ENCODE measurements around the gene BCL2L11. TPM values are rescaled to one million over a fixed set of nuclear protein-coding genes. Genes with fewer than 3 reads are reported as not detected.
"Not testable (repeated sequence)": the region's sequence is repeated elsewhere in the genome, so short reads cannot be mapped to it uniquely, and the experiment has no call there.

BCL2L11 gene
- total RNA-seq (10 to 100 TPM in 1 of 10 donors, 1 to 10 TPM in 9; 1.9 to 14.5 (median 7.4) TPM), polyA plus RNA-seq (1 to 10 TPM; 1.4 to 1.7 TPM)
- long read RNA-seq, donor 1, full-length matches to known transcripts: 1 of 6 reads
- long read RNA-seq, donor 1, partial matches to known transcripts: 2 of 6 reads
- long read RNA-seq, donor 1, other reads (novel, unspliced or antisense): 3 of 6 reads
- long read RNA-seq, donor 2, full-length matches to known transcripts: 1 of 4 reads
- long read RNA-seq, donor 2, partial matches to known transcripts: 0 of 4 reads
- long read RNA-seq, donor 2, other reads (novel, unspliced or antisense): 3 of 4 reads
- long read RNA-seq, donor 3, partial matches to known transcripts: 0 of 3 reads
- long read RNA-seq, donor 3, other reads (novel, unspliced or antisense): 3 of 3 reads

GRCh38 chr2:111120253-111121027 lies at the start of gene BCL2L11:
Gene BCL2L11, plus strand, starts transcription at chr2:111120914. Its CDS starts 2,832 bp downstream, at chr2:111123746.
- intact Hi-C loops (cut with DNase I): loop anchor here in 3 of 10 donors (5.0 to 10.0 kb wide), 3 partner anchors 42 to 582 kb away; no protein-coding TSS in a partner anchor
- Histone ChIP-seq H3K9me3 (no peaks in the 10 kb centered on the region), H3K36me3 (peaks cover 0 to 19% (median 14%) of the 10 kb centered on the region in 9 donors), H3K4me3 (peak within 1 kb of the TSS; percentile 63 to 96 (median 82)), H3K27me3 (peaks cover 0 to 51% (median 25%) of the 10 kb centered on the region in 7 donors), H3K27ac (peak within 1 kb of the TSS; percentile 51 to 94 (median 78)), H3K4me1 (peaks cover 0 to 69% (median 60%) of the 10 kb centered on the region in 9 donors)
- 1% methylated on average over 65 to 98 of the region's 98 CpGs for WGBS, 2 donors
- ATAC-seq (peak; percentile 70 to 89 (median 81)), DNase-seq (peak; percentile 90 to 92)
- TF ChIP-seq CTCF (IDR thresholded peaks at IDR 0.05): peak in 4 of 9 donors; percentile 11 to 48 (median 42)

GRCh38 chr2:111071600-111072171 lies 49.0 kb upstream of the BCL2L11 start:
- Histone ChIP-seq H3K4me3 (no peak overlapping the region), H3K27ac (peak overlapping the region in 2 of 10 donors; percentile 16 to 23), H3K36me3 (no peaks in the 10 kb centered on the region), H3K4me1 (peaks cover 0 to 22% (median 11%) of the 10 kb centered on the region in 9 donors), H3K27me3 (no peaks in the 10 kb centered on the region), H3K9me3 (peaks cover 0 to 27% (median 2%) of the 10 kb centered on the region in 11 donors)
- WGBS, 2 donors: 36 to 61% methylated on average over 5 of the region's 5 CpGs
- no peak for DNase-seq
- TF ChIP-seq CTCF (IDR thresholded peaks at IDR 0.05): no peak
- peak in 7 of 8 donors; percentile 31 to 89 (median 55) for ATAC-seq
- intact Hi-C loops (cut with DNase I): no loop called here

GRCh38 chr2:111072220-111072871 lies 48.4 kb upstream of the BCL2L11 start:
- Histone ChIP-seq H3K4me3 (no peak overlapping the region), H3K27ac (no peak overlapping the region), H3K4me1 (peaks cover 0 to 22% (median 11%) of the 10 kb centered on the region in 9 donors), H3K36me3 (no peaks in the 10 kb centered on the region), H3K27me3 (no peaks in the 10 kb centered on the region), H3K9me3 (peaks cover 0 to 27% (median 2%) of the 10 kb centered on the region in 11 donors)
- WGBS, 2 donors: 29 to 35% methylated on average over 2 of the region's 2 CpGs
- DNase-seq: no peak
- ATAC-seq: peak in 4 of 8 donors; percentile 45 to 57 (median 52)
- no peak for TF ChIP-seq CTCF (IDR thresholded peaks at IDR 0.05)
- intact Hi-C loops (cut with DNase I): no loop called here

- H3K4me1 ChIP-seq; H3K4me3 ChIP-seq; H3K36me3 ChIP-seq; DNase-seq; ATAC-seq; intact Hi-C loops (cut with DNase I); H3K27ac ChIP-seq; H3K9me3 ChIP-seq: not testable (repeated sequence)
- peaks cover 0 to 14% (median 0%) of the 10 kb centered on the region in 7 donors for H3K27me3 ChIP-seq
- 0% methylated on average over 1 of the region's 1 CpG for WGBS, 2 donors
Measured at GRCh38 chr2:111082659-111083058, 38.1 kb upstream of the BCL2L11 start.
